HG03060 (cell line): Measurements from ENCODE around the gene WHAMM.
"Not testable (repeated sequence)": the region's sequence is repeated elsewhere in the genome, so short reads cannot be mapped to it uniquely, and the experiment has no call there.

Experiments
- ATAC-seq: cut with Tn5 transposase; IDR thresholded peaks from one replicate; pipeline ENCODE4 v1.9.1; 2021; ENCODE audit warnings: low read depth, moderate number of reproducible peaks; ENCODE audit not compliant: unreplicated experiment

Gene WHAMM

GRCh38 chr15:82809308-82810060 is at the start of gene WHAMM:
TSS of gene WHAMM (plus strand) at chr15:82809628. CDS start at chr15:82809727, 99 bp downstream.
- peak; percentile 60 for ATAC-seq

GRCh38 chr15:82763361-82764116 is 45.9 kb upstream of the WHAMM start:
- ATAC-seq: no peak

GRCh38 chr15:82764117-82764490 is 45.3 kb upstream of the WHAMM start:
- ATAC-seq: no peak

- ATAC-seq: no peak
These were observed 44.7 kb upstream of the WHAMM start for GRCh38 chr15:82764740-82765139.

- ATAC-seq: not testable (repeated sequence)
These were observed 43.2 kb upstream of the WHAMM start for GRCh38 chr15:82766201-82766600.

GRCh38 chr15:82767163-82767829 is 42.1 kb upstream of the WHAMM start:
- ATAC-seq: no peak

GRCh38 chr15:82768414-82769054 is 40.9 kb upstream of the WHAMM start:
- ATAC-seq: no peak

GRCh38 chr15:82771789-82772607 is 37.4 kb upstream of the WHAMM start:
- no peak for ATAC-seq

GRCh38 chr15:82774496-82774895 is 34.9 kb upstream of the WHAMM start:
- no peak for ATAC-seq

GRCh38 chr15:82778755-82779154 is 30.7 kb upstream of the WHAMM start:
- no peak for ATAC-seq

- ATAC-seq: no peak
These were observed 28.1 kb upstream of the WHAMM start for GRCh38 chr15:82781349-82781748.

GRCh38 chr15:82788496-82788895 is 20.9 kb upstream of the WHAMM start:
- no peak for ATAC-seq

- no peak for ATAC-seq
These were observed 19.9 kb upstream of the WHAMM start for GRCh38 chr15:82789491-82789890.

GRCh38 chr15:82790321-82790720 is 19.1 kb upstream of the WHAMM start:
- ATAC-seq: no peak

- no peak for ATAC-seq
These were observed 17.4 kb upstream of the WHAMM start for GRCh38 chr15:82792068-82792467.

GRCh38 chr15:82793737-82794136 is 15.7 kb upstream of the WHAMM start:
- ATAC-seq: no peak

GRCh38 chr15:82798104-82798503 is 11.3 kb upstream of the WHAMM start:
- no peak for ATAC-seq

GRCh38 chr15:82798531-82799166 is 10.8 kb upstream of the WHAMM start:
- no peak for ATAC-seq

GRCh38 chr15:82799183-82799841 is 10.1 kb upstream of the WHAMM start:
- no peak for ATAC-seq
